Neural cell (in vitro differentiated cells): ENCODE results near the gene RASGEF1B. TPM values are rescaled to one million over a fixed set of nuclear protein-coding genes. Genes with fewer than 3 reads are reported as not detected.

Experiments
- H2AFZ ChIP-seq: fragments of 200-600, 300-800 bp; sonication (generic), shearing (Covaris generic); 2 replicates; pipeline ENCODE4 v1.6.0; 2014; ENCODE audit warnings: low read depth, mild to moderate bottlenecking, antibody characterized with exemption, low read length, moderate library complexity
- H3F3A ChIP-seq: fragments of 200-600 bp; shearing (Covaris generic); 2 replicates; pipeline ENCODE4 v1.6.1; 2016; ENCODE audit warnings: mild to moderate bottlenecking, moderate library complexity, mixed read lengths, antibody characterized with exemption, low read length; ENCODE audit not compliant: insufficient read depth, poor library complexity, severe bottlenecking
- H3K27ac ChIP-seq: fragments of 200-600, 300-800 bp; sonication (generic), shearing (Covaris generic); 2 replicates; pipeline ENCODE4 v1.5.1; 2014; ENCODE audit warnings: mild to moderate bottlenecking, low read length, moderate library complexity
- H3K27me3 ChIP-seq: fragments of 300-800, 200-600 bp; sonication (generic), shearing (Covaris generic); 2 replicates; pipeline ENCODE4 v1.6.0; 2014; ENCODE audit warnings: mild to moderate bottlenecking, low read depth, low read length, moderate library complexity; ENCODE audit not compliant: insufficient read depth
- H3K36me3 ChIP-seq: fragments of 300-800, 200-600 bp; sonication (generic), shearing (Covaris generic); 2 replicates; pipeline ENCODE4 v1.5.1; 2014; ENCODE audit warnings: mild to moderate bottlenecking, antibody characterized with exemption, low read length, moderate library complexity; ENCODE audit not compliant: insufficient read depth
- H3K4me2 ChIP-seq: fragments of 300-800, 200-600 bp; sonication (generic), shearing (Covaris generic); 2 replicates; pipeline ENCODE4 v1.6.0; 2014; ENCODE audit warnings: mild to moderate bottlenecking, low read length
- H3K4me3 ChIP-seq: fragments of 300-800, 200-600 bp; sonication (generic), shearing (Covaris generic); 2 replicates; pipeline ENCODE4 v1.5.1; 2014; ENCODE audit warnings: mild to moderate bottlenecking, low read length, moderate library complexity
- H3K79me2 ChIP-seq: fragments of 200-600 bp; shearing (Covaris generic); replicated peaks from 2 replicates; pipeline ENCODE4 v1.6.0; 2014; ENCODE audit warnings: mild to moderate bottlenecking, low read length, moderate library complexity; ENCODE audit not compliant: insufficient read depth
- H3K9ac ChIP-seq: fragments of 300-800, 200-600 bp; sonication (generic), shearing (Covaris generic); 2 replicates; pipeline ENCODE4 v1.6.1; 2016; ENCODE audit warnings: mild to moderate bottlenecking, low read length, mixed read lengths
- H3K9me2 ChIP-seq: fragments of 200-600 bp; shearing (Covaris generic); 2 replicates; pipeline ENCODE4 v1.6.1; 2016; ENCODE audit warnings: mild to moderate bottlenecking, low read length, mixed read lengths; ENCODE audit not compliant: insufficient read depth
- H3K9me3 ChIP-seq: fragments of 200-600, 300-800 bp; sonication (generic), shearing (Covaris generic); 2 replicates; pipeline ENCODE4 v1.6.1; 2016; ENCODE audit warnings: mild to moderate bottlenecking, mixed run types, low read length, moderate library complexity, mixed read lengths
- H4K20me1 ChIP-seq: fragments of 200-600 bp; shearing (Covaris generic); 2 replicates; pipeline ENCODE4 v1.6.1; 2016; ENCODE audit warnings: mild to moderate bottlenecking, mixed run types; ENCODE audit not compliant: insufficient read depth
- EP300 ChIP-seq: fragments of 450-650 bp; conservative IDR thresholded peaks from 2 replicates; pipeline ENCODE4 v1.6.1; 2014; ENCODE audit warnings: antibody characterized with exemption, mild to moderate bottlenecking, moderate library complexity; ENCODE audit not compliant: poor library complexity, severe bottlenecking
- EZH2 ChIP-seq: fragments of 200-600, 300-800 bp; shearing (Covaris generic), sonication (generic); IDR thresholded peaks from 2 replicates; pipeline ENCODE4 v1.6.1; 2014; ENCODE audit warnings: antibody characterized with exemption, low read length, borderline replicate concordance, mild to moderate bottlenecking; ENCODE audit not compliant: insufficient read depth, poor library complexity, severe bottlenecking
- MXI1 ChIP-seq: fragments of 450-650 bp; conservative IDR thresholded peaks from 2 replicates; pipeline ENCODE4 v1.6.1; 2014; ENCODE audit warnings: antibody characterized with exemption, mild to moderate bottlenecking; ENCODE audit not compliant: poor library complexity, severe bottlenecking
- POLR2AphosphoS5 ChIP-seq: IDR thresholded peaks from 2 replicates; pipeline ENCODE4 v1.6.1; 2012
- RAD21 ChIP-seq: fragments of 450-650 bp; conservative IDR thresholded peaks from 2 replicates; pipeline ENCODE4 v1.6.1; 2014; ENCODE audit warnings: antibody characterized with exemption, mild to moderate bottlenecking, moderate library complexity
- SMC3 ChIP-seq: fragments of 450-650 bp; conservative IDR thresholded peaks from 2 replicates; pipeline ENCODE4 v1.6.1; 2014; ENCODE audit warnings: antibody characterized with exemption, mild to moderate bottlenecking, moderate library complexity; ENCODE audit not compliant: poor library complexity
- TAF1 ChIP-seq: IDR thresholded peaks from 2 replicates; pipeline ENCODE4 v1.6.1; 2012; ENCODE audit warnings: low read depth
- polyA plus RNA-seq: library from polyadenylated mRNA; depleted of rRNA; stranded (reverse); fragments of >200 nt; gene quantifications from 2 replicates; pipeline ENCODE4 v1.2.3, GENCODE V29; 2014
- TF ChIP-seq, protein P1 (sequence below): fragments of 450-650 bp; IDR thresholded peaks from 2 replicates; pipeline ENCODE4 v1.5.1; 2014; ENCODE audit warnings: antibody characterized with exemption, mild to moderate bottlenecking, moderate library complexity; ENCODE audit not compliant: poor library complexity, severe bottlenecking
- TF ChIP-seq, protein P2 (sequence below): IDR thresholded peaks from 2 replicates; pipeline ENCODE4 v1.6.1; 2012; ENCODE audit warnings: borderline replicate concordance

RASGEF1B gene
- polyA plus RNA-seq, 1 donor from 2014 or later, result 21.5 TPM

DNA sequence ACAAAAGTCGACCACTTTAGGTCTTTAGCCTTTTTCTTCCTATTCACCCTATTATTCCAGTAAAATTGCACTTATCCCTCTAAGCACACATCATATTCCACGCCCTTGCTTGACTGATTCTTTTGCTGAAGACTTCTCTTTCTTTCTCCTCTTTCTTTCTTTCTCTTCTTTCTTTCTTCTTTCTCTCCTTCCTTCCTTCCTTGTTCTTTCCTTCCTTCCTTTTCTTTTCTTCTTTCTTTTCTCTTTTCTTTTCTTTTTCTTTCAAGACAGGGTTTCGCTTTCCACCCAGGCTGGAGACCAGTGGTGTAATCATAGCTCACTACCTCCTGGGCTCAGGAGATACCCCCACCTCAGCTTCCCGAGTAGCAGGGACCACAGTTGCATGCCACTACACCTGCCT, 61.9 kb downstream of the RASGEF1B start:
- Histone ChIP-seq H3K4me3 (no peak overlapping the region), H2AFZ (no peak overlapping the region), H3K36me3 (no peaks in the 10 kb centered on the region), H3K9me3 (no peaks in the 10 kb centered on the region), H3K79me2 (no peaks in the 10 kb centered on the region), H3K27ac (no peak overlapping the region), H3F3A (no peaks in the 10 kb centered on the region), H3K9me2 (no peaks in the 10 kb centered on the region), H3K27me3 (peaks cover under 1% of the 10 kb centered on the region), H3K9ac (no peak overlapping the region), H4K20me1 (no peaks in the 10 kb centered on the region), H3K4me2 (no peak overlapping the region)
- TF ChIP-seq, protein P1, sequence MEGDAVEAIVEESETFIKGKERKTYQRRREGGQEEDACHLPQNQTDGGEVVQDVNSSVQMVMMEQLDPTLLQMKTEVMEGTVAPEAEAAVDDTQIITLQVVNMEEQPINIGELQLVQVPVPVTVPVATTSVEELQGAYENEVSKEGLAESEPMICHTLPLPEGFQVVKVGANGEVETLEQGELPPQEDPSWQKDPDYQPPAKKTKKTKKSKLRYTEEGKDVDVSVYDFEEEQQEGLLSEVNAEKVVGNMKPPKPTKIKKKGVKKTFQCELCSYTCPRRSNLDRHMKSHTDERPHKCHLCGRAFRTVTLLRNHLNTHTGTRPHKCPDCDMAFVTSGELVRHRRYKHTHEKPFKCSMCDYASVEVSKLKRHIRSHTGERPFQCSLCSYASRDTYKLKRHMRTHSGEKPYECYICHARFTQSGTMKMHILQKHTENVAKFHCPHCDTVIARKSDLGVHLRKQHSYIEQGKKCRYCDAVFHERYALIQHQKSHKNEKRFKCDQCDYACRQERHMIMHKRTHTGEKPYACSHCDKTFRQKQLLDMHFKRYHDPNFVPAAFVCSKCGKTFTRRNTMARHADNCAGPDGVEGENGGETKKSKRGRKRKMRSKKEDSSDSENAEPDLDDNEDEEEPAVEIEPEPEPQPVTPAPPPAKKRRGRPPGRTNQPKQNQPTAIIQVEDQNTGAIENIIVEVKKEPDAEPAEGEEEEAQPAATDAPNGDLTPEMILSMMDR, result no peak

DNA sequence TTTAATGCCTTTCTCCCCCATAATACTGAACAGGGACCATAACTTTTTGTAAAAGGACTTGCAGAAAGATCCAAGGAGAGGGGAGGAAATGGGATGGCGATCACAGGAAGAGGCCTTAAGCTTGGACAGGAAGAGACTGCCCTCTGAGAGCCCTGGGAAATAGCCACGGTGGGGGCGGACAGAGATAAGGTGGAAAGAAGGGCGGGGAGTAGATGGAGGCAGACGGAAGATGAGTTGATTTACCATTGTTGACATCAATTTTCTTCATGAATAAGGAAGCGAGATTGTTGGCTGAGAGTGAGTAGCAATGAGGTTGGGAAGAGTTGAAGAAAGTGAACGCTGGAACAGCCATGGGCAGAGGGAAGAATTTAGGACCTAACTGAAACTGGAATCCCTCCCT, 63.4 kb downstream of the RASGEF1B start:
- H3K79me2 ChIP-seq, result no peaks in the 10 kb centered on the region
- H2AFZ ChIP-seq, result no peak overlapping the region
- no peaks in the 10 kb centered on the region for H3K36me3 ChIP-seq
- H3F3A ChIP-seq, result no peaks in the 10 kb centered on the region
- TF ChIP-seq SMC3 (no peak), MXI1 (no peak), EZH2 (no peak), EP300 (no peak), RAD21 (no peak), POLR2AphosphoS5 (no peak), TAF1 (no peak)
- TF ChIP-seq, protein P2, sequence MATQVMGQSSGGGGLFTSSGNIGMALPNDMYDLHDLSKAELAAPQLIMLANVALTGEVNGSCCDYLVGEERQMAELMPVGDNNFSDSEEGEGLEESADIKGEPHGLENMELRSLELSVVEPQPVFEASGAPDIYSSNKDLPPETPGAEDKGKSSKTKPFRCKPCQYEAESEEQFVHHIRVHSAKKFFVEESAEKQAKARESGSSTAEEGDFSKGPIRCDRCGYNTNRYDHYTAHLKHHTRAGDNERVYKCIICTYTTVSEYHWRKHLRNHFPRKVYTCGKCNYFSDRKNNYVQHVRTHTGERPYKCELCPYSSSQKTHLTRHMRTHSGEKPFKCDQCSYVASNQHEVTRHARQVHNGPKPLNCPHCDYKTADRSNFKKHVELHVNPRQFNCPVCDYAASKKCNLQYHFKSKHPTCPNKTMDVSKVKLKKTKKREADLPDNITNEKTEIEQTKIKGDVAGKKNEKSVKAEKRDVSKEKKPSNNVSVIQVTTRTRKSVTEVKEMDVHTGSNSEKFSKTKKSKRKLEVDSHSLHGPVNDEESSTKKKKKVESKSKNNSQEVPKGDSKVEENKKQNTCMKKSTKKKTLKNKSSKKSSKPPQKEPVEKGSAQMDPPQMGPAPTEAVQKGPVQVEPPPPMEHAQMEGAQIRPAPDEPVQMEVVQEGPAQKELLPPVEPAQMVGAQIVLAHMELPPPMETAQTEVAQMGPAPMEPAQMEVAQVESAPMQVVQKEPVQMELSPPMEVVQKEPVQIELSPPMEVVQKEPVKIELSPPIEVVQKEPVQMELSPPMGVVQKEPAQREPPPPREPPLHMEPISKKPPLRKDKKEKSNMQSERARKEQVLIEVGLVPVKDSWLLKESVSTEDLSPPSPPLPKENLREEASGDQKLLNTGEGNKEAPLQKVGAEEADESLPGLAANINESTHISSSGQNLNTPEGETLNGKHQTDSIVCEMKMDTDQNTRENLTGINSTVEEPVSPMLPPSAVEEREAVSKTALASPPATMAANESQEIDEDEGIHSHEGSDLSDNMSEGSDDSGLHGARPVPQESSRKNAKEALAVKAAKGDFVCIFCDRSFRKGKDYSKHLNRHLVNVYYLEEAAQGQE, result no peak
- TF ChIP-seq, protein P1, result no peak
- no peaks in the 10 kb centered on the region for H3K9me3 ChIP-seq
- H3K9ac ChIP-seq, result no peak overlapping the region
- H3K27me3 ChIP-seq, result peaks cover 10% of the 10 kb centered on the region
- no peak overlapping the region for H3K4me3 ChIP-seq
- no peak overlapping the region for H3K4me2 ChIP-seq
- no peaks in the 10 kb centered on the region for H4K20me1 ChIP-seq
- no peak overlapping the region for H3K27ac ChIP-seq
- no peaks in the 10 kb centered on the region for H3K9me2 ChIP-seq
